ENCODE results near the gene RHO.
"Not testable (repeated sequence)": the region's sequence is repeated elsewhere in the genome, so short reads cannot be mapped to it uniquely, and the experiment has no call there.

The RHO gene

DNA sequence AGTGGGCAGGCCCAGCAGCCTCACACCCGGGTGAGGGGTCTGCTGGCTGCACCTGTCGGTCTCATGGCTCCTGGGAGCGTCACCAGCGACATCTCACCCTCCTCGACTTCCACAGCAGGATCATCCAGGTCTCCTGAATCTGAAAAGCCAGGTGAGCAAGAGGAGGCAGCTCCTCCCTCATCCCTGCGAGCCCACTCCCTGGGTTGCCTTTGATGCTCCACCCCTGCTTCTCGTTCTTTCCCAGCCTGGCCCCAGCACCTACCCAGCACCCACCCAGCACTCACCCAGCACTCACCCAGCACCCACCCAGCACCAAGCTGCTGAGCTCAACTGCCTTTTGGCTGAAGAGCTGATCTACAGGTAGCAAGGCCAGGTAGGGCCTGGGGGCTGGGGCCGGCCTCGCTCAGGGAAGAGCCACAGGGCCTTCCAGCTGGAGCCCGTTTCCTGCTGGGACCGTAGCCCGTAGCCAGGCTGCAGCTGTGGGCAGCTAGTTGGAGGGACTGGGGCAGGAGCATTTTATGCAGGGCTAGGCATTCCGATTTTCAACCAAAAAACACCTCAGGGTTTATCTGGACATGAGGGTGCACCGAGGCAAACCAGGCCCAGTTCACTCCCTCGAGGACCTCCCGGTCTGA lies 14.8 kb downstream of the RHO start, which contains the start of gene H1-8:
Gene H1-8 (plus strand): TSS at position 20 of the 635 bp plus-strand sequence. CDS start 44 bp downstream, at position 64.
- DNase-seq (ENCODE audit: low read depth), result no peak

DNA sequence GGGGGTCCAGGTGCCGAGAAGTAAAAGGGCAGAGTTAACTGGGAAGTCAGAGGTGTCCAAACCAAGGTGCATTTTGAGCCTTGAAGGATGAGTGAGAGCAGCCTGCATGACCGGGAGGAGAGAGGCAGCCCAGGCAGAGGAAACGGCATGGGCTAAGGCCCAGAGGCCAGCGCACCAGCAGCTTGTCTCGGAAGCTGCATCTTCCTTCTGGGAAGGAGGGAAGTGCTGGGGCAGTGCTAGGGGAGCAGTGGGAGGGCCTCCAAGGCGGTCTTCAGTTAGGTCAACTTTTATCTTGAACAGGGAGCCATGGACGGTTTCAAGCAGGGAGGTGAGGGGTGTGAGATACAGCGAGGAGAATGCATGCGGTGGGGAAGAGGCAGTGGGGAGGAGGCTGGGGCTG lies 15.6 kb downstream of the RHO start:
- no peak for DNase-seq (ENCODE audit: low read depth)

DNA sequence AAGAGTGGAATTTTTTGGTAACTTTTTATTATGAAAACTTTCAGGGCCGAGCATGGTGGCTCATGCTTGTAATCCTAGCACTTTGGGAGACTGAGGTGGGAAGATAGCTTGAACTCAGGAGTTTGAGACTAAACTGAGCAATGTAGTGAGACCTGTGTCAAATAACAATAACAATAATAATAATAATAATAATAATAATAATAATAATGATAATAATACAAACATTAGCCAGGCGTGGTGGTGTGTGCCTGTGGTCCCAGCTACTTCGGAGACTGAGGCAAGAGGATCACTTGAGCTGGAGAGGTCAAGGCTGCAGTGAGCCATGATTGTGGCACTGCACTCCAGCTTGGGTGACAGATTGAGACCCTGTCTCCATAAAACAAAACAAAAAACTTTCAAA lies 17.5 kb downstream of the RHO start:
- not testable (repeated sequence) for DNase-seq (ENCODE audit: low read depth)

DNA sequence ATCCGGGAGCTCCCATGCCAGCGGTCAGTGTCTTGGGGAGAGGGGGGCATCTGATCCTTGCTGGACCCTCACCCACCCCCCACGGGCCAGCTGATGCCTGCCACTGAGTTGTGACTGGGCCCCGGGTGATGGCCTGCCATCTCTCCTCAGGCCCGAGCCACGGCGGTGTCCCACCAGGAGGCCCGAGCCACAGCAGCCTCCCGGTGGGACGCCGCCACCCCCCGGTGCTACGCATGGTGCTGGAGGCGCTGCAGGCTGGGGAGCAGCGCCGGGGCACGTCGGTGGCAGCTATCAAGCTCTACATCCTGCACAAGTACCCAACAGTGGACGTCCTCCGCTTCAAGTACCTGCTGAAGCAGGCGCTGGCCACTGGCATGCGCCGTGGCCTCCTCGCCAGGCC lies 18.8 kb downstream of the RHO start:
- DNase-seq (ENCODE audit: low read depth), result no peak

DNA sequence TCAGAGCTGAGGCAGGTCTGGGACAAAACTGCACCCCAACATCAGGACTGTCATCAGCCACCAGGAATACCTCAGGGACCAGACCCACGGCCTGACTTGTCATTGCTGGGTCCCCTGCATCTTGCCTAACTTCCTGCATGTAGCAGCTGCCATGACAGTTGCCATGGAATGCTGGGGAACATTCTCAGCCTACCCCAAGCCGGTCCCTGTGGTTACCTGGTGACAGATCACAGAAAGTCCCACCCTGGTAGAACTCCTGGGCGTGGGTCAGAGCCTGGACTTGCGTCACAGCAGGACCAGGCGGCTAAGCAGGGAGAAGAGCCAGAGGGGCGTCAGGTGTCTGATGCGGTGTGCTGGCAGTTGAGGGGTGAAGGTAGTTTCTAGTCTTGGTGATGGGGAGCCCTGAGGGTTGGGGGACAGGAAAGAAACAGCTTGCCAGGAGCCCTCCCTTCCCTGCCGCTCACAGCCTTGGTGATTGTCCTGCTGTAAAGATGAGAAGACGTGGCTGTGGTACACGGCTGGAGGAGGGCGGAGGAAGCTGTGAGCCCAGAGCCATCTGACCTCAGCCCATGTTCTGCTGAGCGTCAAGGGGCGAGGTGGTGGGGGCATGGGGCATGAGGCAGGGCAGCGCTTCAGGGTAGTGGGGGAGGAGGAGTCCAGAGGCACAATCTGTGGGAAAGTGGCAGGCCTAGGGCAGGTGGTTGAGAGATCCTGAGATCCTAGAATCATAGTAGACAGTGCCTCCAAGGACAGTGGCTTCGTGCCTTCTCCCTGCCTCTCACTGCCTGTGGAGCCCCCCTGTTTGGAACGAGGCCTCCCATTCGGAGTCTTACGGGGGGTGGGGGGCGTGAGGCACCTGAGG lies 19.9 kb downstream of the RHO start:
- no peak for DNase-seq (ENCODE audit: low read depth)

DNA sequence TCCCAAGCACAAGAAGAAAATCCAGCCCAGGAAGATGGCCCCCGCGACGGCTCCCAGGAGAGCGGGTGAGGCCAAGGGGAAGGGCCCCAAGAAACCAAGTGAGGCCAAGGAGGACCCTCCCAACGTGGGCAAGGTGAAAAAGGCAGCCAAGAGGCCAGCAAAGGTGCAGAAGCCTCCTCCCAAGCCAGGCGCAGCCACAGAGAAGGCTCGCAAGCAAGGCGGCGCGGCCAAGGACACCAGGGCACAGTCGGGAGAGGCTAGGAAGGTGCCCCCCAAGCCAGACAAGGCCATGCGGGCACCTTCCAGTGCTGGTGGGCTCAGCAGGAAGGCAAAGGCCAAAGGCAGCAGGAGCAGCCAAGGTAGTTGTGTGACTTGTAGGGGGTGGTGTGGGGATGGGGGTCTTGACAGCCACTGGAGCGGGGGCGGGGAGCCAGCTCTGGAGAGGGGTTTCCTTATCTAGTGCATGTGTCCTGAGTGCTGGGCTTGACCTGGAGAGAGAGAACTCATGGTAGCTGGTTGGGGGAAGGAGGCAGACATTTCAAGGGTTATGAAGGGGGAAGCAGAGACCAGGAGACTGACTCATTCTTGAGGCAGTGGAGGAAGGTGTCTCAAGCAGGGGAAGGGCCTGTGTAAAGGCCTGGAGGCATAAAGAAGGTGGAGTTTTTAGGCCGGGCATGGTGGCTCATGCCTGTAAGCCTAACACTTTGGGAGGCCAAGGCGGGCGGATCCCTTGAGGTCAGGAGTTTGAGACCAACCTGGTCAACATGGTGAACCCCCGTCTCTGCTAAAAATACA lies 20.8 kb downstream of the RHO start:
- DNase-seq (ENCODE audit: low read depth), result no peak

DNA sequence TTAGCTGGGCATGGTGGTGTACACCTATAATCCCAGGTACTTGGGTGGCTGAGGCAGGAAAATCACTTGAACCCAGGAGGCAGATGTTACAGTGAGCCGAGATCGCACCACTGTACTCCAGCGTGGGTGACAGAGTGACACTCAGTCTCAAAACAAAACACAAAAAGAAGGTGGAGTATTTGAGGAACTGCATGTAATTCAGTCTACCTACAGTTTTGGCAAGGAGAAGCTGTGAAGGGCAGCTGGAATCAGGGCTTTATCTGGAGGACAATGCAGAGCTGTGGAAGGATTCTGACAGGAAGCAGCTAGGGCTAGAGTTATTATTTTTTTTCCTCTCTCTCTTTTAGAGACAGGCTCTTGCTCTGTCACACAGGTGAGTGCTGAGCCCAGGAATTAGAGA lies 21.4 kb downstream of the RHO start:
- no peak for DNase-seq (ENCODE audit: low read depth)

DNA sequence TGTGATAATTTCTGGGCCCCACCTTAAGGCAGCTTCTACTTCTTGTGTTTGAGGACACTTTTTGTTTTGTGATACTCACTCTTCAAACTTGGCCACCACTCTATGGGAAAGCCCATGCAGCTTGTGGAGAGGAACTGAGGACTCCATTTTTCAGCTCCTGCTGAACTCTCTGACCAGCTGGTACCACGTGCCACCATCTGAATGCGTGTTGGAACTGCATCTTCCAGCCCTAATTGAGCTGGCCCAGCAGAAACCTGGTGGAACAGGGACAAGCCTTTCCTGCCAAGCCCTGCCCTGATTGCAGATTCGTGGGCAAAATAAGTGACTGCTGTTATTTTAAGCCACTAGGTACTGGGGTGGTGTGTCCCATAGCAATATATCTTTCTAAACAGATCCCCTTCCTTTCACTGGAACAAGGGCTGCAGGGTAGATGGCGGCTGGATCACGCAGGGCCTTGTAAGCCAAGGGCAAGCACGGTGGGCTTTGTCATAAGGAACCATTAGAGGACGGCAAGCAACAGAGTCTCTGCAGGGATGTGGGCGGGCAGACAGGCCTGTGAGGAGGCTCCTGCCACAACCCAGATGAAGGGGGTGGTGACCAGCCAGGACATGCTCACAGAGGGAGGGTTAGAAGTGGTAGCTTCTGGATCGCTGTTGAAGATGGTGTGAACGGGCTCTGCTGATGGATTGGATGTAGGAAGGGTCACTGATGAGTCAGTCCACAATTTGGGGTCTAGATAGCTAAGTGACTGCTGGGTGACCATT lies 24.0 kb downstream of the RHO start:
- DNase-seq (ENCODE audit: low read depth), result no peak

DNA sequence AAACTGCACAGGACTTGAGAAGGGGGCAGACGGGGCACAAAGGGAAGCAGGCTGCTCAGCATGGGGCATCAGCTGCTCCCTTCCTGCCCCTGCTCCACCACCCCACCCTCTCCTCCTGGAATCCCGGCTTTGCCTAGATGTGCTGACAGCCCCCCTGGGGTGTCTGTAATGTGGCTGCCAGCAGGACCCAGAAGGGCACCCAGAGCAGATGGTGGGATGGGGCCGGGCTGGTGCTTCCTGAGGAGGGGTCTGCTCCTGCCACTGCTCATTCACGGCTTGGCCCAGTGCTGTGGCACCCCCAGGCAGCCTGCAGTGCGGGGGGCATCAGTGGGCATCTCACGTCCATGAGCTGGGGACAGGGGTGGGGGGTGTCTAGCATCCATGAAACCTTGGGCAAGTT lies 24.7 kb downstream of the RHO start:
- DNase-seq (ENCODE audit: low read depth), result no peak

DNA sequence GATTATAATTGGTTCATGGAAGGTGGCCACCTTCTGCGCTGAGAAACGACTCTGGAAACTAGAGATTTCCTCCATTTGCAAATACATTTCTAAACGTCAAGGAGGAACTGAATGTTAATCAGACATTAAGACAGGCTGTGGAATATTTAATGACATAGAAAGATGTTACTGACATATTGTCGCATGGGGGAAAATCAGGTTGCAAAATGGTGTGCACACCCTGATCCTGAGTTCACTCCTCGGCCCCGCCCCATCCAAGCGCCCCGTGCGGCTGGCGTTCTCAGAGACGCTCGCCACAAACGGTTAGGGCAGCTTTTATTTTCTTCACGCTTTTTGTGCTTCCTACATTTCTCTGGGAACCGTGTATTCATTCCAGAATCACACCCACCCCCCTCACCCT lies 25.3 kb downstream of the RHO start:
- DNase-seq (ENCODE audit: low read depth), result no peak

DNA sequence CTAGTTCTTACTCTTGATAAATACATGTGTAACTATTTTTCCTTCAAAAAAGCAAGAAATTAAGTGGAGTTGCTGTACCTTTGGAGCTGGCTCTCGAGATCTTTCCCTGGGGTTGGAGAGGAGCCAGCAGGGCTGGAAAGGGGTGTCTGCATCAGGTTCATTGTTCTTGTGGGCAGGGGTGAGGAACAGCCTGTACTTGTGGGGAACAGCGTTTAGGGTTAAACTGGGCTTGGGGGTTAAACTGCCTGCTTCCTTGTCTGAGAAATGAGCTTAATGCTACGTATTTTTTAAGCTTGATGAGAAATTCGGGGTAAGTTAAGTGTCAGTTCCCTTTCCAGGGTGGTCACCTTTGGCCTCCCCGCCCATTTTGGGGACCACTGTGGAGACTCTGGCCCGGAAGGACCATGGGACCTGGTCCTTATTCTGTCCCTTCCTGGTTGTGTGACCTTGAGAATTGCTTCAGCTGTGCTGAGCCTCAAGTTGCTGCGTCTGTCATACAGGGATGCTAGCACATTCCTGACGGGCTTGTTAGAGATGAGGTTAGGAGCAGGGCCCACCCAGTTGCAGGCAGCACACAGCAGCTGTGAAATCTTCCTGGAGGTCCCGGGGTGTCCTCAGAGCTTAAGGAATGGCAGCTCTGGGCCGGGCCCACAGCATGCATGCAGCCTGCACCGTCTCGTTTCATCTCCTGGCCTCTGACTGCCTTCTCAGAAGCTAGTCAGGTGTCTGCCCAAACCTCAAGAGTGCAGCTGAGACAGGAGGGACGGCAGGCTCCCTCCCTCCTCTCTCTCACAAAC lies 26.1 kb downstream of the RHO start:
- no peak for DNase-seq (ENCODE audit: low read depth)

DNA sequence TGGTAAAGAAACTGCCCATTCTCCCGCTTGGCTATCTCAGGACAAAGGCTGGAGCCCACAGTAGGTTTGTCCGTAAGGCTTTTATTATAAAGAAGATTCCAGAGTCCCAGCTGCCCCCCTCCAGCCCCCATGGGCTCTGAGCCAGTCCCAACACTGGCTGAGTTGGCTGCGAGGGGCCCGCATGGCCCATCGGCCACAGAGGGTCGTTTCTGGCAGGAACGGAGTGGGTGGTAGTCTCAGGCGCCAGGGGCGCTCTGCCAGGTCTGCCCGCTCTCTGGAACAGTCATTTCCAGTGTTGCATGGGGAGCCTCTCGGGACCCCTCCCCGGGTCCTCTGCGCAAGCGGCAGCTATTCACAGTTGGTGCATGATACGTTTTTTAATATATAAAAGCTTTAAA lies 26.7 kb downstream of the RHO start:
- no peak for DNase-seq (ENCODE audit: low read depth)

DNA sequence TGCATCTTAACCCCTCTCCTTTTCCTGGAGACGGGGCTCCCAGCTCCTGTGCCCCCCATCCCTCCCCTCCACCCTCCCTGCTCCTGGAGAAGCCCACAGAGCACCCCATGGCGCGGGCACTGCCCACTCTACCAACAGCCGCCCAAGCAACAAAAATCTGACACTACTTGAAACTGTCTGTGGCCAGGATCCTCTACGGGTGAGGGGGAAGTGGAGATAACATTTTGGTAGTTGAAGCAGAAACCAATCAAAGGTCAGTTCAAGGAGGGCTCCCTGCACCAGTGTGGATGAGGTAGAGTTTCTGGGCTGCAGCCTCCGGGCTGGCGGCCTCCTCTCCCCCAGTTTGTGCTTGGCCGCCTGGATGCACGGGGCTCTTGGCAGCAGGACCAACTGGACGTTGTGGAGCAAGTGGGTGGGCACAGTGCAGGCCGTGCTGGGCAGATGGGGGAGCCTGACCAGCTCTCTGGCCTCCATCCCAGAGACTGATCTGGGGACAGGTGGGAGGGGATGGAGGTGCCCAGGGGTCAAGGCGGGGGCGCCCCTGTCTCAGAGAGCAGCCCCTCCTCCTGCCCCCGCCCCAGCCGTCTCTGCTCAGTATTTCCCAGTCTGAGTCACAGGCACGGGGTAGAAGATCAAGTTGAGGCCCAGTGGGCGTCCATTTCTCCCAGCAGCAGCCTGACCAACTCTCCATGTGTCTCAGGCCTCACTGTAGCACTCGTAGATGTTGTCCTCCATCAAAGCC lies 27.3 kb downstream of the RHO start:
- no peak for DNase-seq (ENCODE audit: low read depth)

DNA sequence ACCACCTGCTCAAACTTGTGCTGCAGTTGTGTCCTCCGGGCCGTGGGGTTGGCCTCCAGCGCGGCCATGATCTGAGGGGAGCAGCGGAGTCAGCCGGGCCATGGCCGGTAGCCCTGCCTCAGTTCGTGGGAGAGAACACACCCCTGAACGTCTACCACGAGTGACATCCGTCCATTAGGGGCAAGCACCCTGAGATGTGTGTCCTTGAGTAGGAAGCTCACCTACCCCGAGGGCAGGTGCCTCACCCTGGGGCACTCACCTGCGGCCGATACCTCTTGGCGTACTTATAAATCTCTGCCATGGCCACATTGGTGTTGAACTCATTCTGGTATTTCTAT lies 27.9 kb downstream of the RHO start:
- DNase-seq (ENCODE audit: low read depth), result no peak

DNA sequence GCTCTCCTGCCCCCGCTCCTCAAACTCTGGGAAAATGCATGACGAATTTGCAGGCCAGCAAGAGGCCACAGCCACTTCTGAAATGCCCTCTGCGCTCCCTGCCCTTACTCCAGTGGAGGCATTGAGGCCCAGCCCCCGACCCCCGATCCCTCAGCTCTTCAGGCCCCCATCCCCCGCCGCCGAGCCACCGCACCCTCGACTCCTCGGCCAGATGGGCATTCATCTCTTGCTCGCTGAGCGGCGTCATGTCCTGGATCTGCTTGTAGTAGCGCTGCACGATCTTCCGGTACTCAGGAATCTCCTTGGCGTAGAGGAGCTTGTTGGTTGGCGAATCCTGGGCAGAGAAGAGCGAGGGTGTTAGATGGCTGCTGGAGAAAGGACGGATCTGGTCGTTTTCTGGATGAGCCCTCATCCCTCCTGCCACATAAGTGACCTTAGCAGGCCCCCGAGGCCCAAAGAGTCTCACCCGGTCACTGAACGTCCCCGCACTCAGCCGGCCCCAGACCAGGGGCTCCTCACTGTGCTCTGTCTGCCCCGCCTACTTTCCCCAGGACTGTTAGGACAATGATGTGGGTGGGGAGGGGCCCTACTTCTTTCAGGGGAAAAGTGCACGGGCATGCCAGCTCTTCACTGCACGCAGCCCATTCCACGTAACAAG lies 28.6 kb downstream of the RHO start:
- DNase-seq (ENCODE audit: low read depth), result no peak

DNA sequence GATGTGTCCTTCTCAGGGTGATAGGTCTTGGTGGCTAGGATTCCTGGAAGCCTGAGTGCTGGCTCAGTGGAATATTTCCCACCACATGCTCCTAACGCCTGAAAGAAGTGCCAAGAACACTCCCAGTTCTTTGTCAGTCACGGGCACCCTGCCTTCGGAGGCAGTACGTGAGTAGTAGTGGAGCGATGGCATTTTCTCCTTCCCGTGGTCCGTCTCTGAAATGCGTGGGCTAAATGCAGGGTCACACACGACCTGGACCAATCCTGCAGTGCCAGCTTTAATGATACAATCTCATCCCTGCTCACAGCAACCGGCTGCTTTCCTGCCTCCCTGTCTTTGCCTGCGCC lies 29.1 kb downstream of the RHO start:
- no peak for DNase-seq (ENCODE audit: low read depth)

DNA sequence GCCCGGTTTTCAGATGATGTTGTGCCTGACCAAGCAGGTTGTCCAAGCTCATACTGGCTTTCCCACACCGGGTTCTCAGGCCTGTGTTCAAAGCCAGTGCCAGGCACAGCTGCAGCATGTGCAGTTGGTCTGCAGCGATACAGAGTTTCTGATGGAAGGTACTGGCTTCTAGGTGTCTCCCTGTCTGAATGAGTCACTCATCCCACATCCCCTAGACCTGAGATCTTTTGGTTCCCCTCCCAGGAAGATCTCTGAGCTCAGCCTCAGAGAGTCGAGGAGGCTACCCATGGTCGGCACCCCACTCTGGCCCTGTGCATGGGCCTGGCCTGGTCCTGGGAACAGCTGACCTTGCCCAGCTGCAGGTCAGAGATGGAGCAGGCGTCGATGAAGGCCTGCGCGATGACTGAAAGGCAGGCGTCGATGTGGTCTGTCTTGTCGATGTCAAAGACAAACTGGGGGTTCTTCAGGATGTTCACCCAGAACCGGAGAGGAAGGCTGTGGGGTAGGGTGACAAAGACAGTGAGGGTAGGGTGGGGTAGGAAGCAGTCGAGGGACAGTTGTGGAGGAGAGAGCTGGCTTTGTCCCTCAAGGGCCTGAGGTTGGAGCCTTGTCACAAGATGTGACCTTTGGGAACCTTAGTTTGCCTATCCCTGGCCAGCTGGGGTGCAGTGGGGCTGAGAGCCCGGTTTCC lies 29.8 kb downstream of the RHO start:
- no peak for DNase-seq (ENCODE audit: low read depth)

DNA sequence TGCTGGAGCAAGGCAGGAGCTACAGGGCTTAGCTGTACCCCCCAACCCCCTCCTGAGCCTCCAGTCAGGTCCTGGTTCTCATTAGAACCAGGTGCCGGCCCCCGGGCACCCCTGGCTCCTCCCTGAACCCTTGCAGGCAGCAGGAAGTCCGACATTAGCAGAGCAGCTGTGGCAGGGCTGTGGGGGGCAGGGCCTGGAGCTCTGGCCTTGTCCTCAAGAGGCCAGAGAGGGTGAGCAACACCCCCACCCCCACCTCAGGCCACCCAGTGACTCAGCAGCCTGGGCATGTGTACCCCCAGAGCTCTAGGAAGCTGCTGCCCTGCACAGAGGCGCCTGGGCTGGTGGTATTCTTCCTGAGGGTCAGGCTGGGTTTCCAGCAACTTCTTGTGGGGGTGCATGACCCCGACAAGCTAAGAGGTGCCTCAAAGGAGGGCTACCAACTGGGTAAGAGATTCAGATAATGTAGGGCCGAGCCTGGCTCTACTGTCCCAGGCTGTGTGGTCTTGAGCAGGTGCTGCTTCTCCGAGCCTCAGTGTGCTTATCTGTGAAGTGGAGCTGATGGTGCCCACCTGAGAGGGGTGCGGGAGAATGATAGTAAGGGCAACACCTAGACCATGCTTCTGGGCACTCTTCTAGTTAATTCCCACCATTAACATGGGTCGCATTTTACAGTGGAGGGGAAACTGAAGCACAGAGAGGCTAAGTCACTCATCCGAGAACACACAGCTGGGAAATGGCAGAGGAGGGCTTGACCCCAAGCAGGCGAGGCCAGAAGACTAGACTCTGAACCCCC lies 30.5 kb downstream of the RHO start:
- DNase-seq (ENCODE audit: low read depth), result no peak

DNA sequence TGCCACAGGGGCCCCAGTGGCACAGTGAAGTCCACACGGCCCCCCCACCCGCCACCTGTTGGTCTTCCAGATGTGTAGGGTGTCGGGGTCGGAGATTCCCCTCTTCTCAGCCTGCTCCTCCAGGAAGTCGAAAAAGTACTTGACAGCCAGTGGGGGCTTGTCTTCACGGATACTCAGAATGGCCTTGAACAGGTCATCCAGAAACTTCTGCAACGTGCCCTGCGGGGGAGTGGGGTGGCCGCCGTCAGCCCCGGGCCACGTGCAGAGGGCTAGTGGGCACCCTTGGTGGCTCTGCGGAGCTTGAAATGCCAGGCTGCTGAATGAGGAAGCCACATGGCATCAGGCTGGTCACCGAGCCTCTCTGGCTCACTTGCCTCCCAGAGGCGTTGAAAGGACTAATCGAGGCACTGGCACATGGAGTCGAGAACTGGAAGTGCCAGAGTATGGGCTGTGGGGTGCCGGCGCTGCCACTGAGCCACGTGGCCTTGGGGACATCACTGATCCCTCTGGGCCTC lies 31.2 kb downstream of the RHO start:
- no peak for DNase-seq (ENCODE audit: low read depth)
